ENCODE data around the gene PRM1.

PRM1 gene

GRCh38 chr16:11264155-11264832 lies 16.8 kb downstream of the PRM1 start:
- DNase-seq (ENCODE audit: low read depth) = peak; percentile 68
- H3K4me3 ChIP-seq (ENCODE audit: low read depth, low read length) = no peak overlapping the region

DNA sequence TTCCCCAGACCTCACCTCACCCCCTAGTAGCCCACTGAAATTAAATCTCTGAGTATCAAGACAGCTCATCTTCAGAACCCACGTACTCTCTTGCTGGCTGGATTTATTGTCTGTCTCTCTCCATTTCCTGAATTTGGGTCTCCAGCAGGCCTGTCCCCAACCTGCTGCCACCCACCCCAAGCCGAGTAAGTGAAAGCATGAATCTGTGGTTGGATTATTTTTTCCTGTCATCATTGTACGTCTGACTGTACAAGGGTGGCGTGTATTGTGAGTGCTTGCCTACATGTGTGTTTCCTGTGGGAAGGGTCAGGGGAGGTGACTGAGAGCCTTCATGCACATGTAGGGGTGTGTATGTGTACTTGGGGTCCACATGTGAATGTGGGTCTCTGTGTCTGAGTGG lies 17.4 kb downstream of the PRM1 start:
- no peak overlapping the region for H3K4me3 ChIP-seq (ENCODE audit: low read depth, low read length)
- TF ChIP-seq MAX (IDR thresholded peaks at IDR 0.05; ENCODE audit: low read depth, low read length) (no peak), MYC (IDR thresholded peaks at IDR 0.05; ENCODE audit: low read depth, low read length) (no peak), POLR2A (IDR thresholded peaks at IDR 0.05; ENCODE audit: extremely low read depth, insufficient read length) (no peak)
- TF ChIP-seq, protein P1, sequence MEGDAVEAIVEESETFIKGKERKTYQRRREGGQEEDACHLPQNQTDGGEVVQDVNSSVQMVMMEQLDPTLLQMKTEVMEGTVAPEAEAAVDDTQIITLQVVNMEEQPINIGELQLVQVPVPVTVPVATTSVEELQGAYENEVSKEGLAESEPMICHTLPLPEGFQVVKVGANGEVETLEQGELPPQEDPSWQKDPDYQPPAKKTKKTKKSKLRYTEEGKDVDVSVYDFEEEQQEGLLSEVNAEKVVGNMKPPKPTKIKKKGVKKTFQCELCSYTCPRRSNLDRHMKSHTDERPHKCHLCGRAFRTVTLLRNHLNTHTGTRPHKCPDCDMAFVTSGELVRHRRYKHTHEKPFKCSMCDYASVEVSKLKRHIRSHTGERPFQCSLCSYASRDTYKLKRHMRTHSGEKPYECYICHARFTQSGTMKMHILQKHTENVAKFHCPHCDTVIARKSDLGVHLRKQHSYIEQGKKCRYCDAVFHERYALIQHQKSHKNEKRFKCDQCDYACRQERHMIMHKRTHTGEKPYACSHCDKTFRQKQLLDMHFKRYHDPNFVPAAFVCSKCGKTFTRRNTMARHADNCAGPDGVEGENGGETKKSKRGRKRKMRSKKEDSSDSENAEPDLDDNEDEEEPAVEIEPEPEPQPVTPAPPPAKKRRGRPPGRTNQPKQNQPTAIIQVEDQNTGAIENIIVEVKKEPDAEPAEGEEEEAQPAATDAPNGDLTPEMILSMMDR (IDR thresholded peaks at IDR 0.05; ENCODE audit: low read depth, low read length) = no peak
- no peak for DNase-seq (ENCODE audit: low read depth)

More at GRCh38 chr16:11264155-11264832, 16.8 kb downstream of the PRM1 start:
- TF ChIP-seq POLR2A (IDR thresholded peaks at IDR 0.05; ENCODE audit: extremely low read depth, insufficient read length) (no peak), MAX (IDR thresholded peaks at IDR 0.05; ENCODE audit: low read depth, low read length) (no peak), MYC (IDR thresholded peaks at IDR 0.05; ENCODE audit: low read depth, low read length) (no peak)
- TF ChIP-seq, protein P1 (IDR thresholded peaks at IDR 0.05; ENCODE audit: low read depth, low read length) = no peak

DNA sequence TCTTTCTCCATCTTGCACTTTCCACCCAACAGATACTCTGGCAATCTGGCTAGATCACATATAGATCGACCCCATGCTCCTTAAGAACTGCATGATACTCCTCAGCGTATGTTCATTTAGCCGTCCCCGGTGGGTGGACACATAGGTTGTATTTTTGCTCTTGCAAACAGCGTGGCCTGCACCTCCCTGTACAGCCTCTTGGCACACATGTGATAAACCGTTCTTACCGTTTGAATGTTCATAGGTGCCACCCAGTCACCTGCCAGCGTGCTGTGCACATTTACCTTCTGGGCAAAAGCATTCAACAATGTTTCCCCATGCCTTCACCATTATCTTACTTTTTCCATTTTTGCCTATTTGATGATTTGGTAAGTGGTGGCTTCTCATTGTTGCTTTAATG lies 18.2 kb downstream of the PRM1 start:
- H3K4me3 ChIP-seq (ENCODE audit: low read depth, low read length) = no peak overlapping the region
- DNase-seq (ENCODE audit: low read depth) = no peak
- TF ChIP-seq MYC (IDR thresholded peaks at IDR 0.05; ENCODE audit: low read depth, low read length) (no peak), POLR2A (IDR thresholded peaks at IDR 0.05; ENCODE audit: extremely low read depth, insufficient read length) (no peak), MAX (IDR thresholded peaks at IDR 0.05; ENCODE audit: low read depth, low read length) (no peak)
- TF ChIP-seq, protein P1 (IDR thresholded peaks at IDR 0.05; ENCODE audit: low read depth, low read length) = no peak

DNA sequence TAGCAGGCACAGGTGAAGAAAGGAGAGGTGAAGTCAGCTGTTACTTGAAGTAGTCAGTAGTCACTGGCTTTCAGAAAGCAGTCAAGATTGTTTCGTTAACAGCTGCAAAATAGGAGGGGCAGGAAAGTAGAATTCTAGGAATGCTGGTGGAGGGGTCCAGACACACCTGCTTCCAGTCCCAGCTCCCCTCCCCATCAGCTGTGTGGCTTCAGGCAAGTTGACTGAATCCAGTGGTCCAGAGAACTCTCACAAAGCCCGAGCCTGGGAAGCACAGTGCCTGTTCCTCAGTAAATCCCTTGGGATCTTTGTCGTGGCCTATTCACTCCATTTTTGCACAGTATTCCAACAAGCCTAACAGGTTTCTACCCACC lies 20.5 kb downstream of the PRM1 start:
- DNase-seq (ENCODE audit: low read depth) = no peak
- H3K4me3 ChIP-seq (ENCODE audit: low read depth, low read length) = no peak overlapping the region
- TF ChIP-seq MYC (IDR thresholded peaks at IDR 0.05; ENCODE audit: low read depth, low read length) (no peak), POLR2A (IDR thresholded peaks at IDR 0.05; ENCODE audit: extremely low read depth, insufficient read length) (no peak), MAX (IDR thresholded peaks at IDR 0.05; ENCODE audit: low read depth, low read length) (no peak)
- TF ChIP-seq, protein P1 (IDR thresholded peaks at IDR 0.05; ENCODE audit: low read depth, low read length) = no peak

DNA sequence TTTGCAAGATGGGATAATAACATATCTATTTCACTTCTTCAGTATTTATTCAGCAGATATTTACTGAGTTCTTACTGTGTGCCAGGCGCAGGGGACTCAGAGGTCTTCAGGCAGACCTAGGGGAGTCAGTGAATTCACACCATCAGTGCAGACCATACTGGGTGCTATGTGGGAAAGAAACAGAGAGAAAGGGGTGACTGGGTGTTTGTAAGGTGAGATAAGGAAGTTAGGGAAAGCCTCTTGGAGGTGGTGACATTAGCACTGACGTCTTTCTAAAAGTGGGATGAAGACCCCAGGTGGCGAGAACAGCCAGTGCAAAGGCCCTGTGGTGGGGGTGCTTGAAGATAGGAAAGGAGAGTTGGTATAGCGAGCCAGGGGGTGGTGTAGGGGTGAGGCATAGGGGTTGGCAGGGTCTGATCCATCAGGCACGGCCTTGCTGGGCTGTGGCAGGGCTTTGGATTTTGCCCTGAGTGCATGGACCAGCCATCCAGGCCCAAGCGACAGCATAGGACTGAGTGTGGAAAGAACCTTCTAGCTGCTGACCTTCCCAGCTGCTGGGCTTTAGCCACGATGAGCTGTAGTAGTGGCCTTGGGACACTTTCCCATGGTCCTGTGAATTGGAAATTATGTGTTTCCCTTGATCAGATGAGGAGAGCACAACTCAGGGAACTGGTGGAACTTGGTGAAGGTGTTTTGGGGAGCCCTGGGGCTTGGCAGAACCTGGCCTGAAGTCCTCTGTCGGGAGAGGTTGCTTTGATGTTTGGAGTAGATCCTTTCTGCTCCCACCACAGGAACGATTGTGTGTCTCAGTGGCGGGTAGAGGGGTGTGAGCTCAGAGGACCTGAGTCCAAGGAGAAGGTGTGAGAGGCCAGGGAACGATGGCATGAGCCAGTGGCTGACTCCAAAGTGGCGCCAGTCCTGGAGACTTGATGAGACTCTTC lies 21.2 kb downstream of the PRM1 start:
- TF ChIP-seq, protein P1 (IDR thresholded peaks at IDR 0.05; ENCODE audit: low read depth, low read length) = no peak
- TF ChIP-seq POLR2A (IDR thresholded peaks at IDR 0.05; ENCODE audit: extremely low read depth, insufficient read length) = no peak
- no peak for TF ChIP-seq MAX (IDR thresholded peaks at IDR 0.05; ENCODE audit: low read depth, low read length)
- no peak for TF ChIP-seq MYC (IDR thresholded peaks at IDR 0.05; ENCODE audit: low read depth, low read length)
- no peak for DNase-seq (ENCODE audit: low read depth)
- no peak overlapping the region for H3K4me3 ChIP-seq (ENCODE audit: low read depth, low read length)
